GM12872 (cell line): ENCODE measurements around the gene CD300LB.

Experiments used
- TF ChIP-seq, protein P1 (sequence below): IDR thresholded peaks from 3 replicates; pipeline ENCODE4 v1.5.1; 2011; ENCODE audit warnings: low read depth, mild to moderate bottlenecking, low read length, moderate library complexity; ENCODE audit not compliant: insufficient read depth

Gene CD300LB

DNA sequence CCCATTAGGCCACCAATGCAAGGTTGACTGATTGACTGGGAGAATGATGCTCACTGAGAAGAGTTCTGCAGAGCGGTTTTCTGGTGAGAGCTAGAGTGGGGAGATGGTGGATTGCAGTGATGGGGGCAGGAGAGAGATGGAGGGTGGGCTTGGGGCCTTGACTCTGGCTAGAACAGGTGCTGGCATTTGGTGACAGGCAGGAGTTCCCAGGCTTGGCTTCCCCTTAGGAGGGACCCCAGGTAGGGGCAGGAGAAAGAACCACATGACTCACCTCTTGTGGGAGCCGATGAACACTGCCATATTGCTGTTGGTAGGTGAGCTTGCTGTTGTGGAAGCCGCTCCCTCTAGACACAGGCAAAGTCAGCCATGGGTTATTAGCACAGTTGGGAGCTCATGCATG lies 8.0 kb downstream of the CD300LB start:
- TF ChIP-seq, protein P1, sequence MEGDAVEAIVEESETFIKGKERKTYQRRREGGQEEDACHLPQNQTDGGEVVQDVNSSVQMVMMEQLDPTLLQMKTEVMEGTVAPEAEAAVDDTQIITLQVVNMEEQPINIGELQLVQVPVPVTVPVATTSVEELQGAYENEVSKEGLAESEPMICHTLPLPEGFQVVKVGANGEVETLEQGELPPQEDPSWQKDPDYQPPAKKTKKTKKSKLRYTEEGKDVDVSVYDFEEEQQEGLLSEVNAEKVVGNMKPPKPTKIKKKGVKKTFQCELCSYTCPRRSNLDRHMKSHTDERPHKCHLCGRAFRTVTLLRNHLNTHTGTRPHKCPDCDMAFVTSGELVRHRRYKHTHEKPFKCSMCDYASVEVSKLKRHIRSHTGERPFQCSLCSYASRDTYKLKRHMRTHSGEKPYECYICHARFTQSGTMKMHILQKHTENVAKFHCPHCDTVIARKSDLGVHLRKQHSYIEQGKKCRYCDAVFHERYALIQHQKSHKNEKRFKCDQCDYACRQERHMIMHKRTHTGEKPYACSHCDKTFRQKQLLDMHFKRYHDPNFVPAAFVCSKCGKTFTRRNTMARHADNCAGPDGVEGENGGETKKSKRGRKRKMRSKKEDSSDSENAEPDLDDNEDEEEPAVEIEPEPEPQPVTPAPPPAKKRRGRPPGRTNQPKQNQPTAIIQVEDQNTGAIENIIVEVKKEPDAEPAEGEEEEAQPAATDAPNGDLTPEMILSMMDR: no peak

DNA sequence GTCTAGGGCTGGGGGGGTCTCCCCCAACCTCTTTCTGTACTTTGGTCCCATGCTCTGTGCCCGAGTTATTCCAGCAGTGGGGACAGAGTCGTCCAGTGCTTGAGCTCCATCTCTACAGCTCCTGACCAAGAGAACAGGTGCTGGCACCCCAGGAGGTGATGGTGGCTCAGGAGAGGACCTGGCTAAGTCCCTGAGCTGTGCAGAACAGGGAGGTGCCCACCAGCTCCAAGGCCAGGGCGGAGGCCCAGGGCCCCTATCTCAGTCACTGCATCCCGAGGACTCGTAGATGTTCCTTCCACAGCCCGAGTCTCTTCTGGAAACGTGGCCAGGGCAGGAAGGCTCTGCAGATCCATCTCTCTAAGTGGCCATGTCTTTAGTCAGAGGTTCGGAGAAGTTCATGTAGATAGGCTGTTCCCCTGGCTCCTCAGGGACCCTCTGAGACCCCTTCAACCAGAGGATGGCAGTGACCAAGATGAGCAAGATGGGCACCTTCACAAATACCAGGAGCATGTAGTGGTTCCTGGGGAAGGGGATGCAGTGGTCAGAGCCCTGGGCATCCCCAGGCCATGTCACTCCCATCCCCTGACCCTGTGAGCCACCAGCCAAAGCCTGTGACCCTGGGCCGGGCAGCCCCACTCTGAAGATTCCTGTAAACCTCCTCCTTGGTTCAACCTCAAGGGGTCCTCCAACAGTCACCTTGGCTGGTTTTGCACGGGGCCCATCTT lies 8.7 kb downstream of the CD300LB start:
- TF ChIP-seq, protein P1: no peak

DNA sequence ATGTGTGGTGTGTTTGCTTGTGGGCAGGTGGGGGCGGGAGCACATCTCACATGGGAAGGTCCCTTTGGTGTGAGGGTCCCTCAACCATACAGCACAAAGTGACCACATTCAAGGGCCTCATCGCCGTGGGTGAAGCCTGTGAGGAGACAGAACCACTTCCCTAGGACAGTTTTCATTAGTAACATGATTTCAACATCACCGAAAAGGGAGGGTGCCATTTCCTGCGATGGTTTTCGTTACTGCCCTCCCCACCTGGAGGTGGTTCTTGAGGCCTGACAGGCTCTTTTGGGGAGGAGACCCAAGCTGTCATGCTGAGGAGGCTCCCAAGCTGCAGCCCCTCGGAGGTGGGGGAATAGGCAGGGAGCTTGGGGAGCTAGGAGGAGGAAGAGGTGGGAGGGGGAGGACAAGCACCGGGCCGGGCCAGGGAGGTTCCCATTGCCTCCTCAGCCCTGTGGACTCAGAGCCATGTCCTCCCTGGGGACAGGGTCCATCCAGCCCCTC lies 9.5 kb downstream of the CD300LB start:
- TF ChIP-seq, protein P1: no peak

DNA sequence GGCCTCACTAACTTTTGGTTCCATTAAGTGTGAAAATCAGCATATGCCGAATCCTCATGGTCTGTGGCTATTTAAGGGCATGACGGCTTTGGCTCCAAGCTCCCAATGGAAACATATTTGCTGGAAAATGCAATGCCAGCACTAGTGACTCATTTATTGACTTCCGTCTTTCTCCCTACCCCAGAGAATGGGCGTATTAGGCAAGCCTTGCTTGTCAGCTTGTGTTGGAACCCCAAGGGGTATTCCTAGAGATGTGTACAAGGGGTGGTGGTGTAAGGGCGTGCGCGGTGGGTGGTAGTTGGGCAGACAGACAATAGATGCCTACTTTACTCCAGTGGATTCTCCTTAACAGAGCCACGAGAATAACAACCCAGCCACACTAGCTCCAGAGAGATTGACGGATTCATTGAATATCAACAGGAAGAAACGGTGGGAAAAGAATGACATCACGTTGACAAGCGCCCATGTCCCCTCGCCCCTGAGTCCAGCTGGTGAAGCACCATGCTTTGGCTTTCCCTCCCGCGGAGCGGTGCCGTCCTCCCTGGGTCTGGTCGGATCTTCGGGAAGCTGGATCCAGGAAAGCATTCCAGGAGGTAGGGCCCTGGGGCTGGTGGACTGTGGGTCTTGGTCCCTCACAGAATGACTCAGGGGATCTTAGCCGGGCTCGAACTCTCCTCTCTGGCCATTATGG lies 10.3 kb downstream of the CD300LB start:
- TF ChIP-seq, protein P1: no peak

DNA sequence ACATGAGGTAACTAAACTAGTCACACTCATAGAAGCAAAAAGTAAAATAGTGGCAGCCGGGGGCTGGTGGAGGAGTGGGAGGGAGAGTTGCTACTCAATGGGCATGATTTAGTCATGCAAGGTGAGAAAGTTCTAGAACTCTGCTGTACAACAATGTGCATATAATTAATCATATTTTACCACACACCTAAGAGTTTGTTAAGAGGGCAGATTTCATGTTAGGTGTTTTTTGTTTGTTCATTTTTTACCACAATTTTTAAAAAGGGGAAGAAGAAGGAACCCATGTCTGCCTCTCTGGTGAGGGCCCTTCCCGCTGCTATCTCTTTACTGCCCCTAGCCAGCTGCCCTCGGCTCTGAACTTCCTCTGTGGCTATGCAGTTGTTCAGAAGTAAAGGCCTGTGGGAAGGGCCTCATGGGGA lies 11.2 kb downstream of the CD300LB start:
- TF ChIP-seq, protein P1: no peak

DNA sequence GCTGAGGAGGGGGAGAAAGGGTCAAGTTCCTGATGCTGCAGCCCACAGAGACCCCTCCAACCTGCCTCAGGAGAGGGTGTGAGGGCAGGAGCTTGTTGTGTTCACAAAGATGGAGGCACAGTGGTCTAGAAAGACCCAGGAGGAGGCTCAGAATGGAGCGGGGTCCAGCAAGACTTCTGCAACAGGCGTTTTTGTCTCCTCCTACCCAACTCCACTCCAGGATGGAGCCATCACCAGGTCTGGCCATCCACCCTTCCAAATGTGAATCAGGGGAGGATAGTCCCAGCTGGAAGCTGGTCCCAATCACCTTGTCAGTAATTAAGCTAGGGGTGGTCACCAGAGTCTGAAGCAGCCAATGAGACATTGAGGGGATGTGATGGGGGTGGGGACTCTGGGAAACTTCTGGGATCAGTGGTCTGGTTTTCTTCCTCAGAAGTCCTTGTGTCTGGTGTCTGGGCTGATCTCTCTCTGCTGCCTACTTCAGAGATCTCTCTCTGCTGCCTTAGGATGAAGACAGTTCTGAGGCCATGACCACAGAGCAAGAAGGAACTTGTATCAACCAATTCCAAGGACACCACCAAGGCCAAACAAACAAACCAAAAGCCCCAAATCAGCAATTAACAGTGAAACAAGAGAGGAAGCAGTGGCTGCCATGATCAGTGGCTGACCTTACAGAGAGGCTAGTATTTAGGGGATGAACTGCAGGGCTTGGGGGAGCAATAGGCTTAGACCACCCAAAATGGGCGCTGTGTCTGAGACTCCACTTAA lies 14.5 kb downstream of the CD300LB start:
- TF ChIP-seq, protein P1: no peak

DNA sequence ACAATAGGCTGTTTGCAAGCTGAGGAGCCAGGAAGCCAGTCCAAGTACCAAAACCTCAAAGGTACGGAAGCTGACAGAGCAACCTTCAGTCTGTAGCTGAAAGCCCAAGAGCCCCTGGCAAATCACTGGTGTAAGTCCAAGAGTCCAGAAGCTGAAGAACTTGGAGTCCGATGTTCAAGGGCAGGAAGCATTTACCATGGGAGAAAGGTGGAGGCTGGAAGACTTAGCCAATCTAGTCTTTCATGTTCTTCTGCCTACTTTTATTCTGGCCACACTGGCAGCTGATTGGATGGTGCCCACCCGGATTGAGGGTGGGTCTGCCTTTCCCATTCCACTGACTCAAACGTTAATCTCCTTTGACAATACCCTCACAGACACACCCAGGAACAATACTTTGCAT lies 15.3 kb downstream of the CD300LB start:
- TF ChIP-seq, protein P1: no peak
